GM10248 (cell line): Measurements from ENCODE around the gene KATNAL2.
"Not testable (repeated sequence)": the region's sequence is repeated elsewhere in the genome, so short reads cannot be mapped to it uniquely, and the experiment has no call there.

Experiments used
- CTCF ChIA-PET: fragments of 300-600 bp; sonication (Branson Sonifier 250); formaldehyde crosslinking; extraction: SDS; loops from one replicate; lab custom pipeline; 2021; ENCODE audit warnings: antibody characterized with exemption; lab: Yijun Ruan, JAX
- POLR2A ChIA-PET: fragments of 350-650 bp; sonication (Branson Sonifier 250); formaldehyde crosslinking; extraction: SDS; loops from one replicate; lab custom pipeline; 2020; ENCODE audit warnings: antibody characterized with exemption; lab: Yijun Ruan, JAX
- DNase-seq: peaks from one replicate; pipeline ENCODE4 v3.0.0; 2012; ENCODE audit errors: extremely low spot score
- CTCF ChIP-seq: IDR thresholded peaks from 2 replicates; pipeline ENCODE4 v1.5.1; 2012; ENCODE audit warnings: mild to moderate bottlenecking, low read depth; ENCODE audit errors: extremely low read depth, missing control alignments, control extremely low read depth

KATNAL2 gene

DNA sequence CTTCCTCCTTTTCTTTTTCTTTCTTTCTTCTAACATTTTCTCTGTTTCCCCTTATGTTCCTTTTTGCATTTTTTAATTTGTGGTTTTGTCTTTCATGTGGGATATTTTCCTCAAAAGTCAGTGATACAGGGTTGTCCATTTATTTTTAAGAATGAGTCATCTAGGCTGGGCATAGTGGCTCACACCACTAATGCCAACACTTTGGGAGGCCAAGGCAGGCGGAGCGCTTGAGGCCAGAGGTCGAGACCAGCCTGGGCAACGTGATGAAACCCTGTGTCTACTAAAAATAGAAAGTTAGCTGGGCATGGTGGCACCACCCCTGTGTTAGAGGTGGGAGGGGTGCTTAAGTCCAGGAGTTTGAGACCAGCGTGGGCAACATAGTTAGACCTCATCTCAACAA, 35.8 kb downstream of the KATNAL2 start:
- ChIA-PET CTCF (no interaction called here), POLR2A (no interaction called here)
- no peak for TF ChIP-seq CTCF
- DNase-seq = no peak

DNA sequence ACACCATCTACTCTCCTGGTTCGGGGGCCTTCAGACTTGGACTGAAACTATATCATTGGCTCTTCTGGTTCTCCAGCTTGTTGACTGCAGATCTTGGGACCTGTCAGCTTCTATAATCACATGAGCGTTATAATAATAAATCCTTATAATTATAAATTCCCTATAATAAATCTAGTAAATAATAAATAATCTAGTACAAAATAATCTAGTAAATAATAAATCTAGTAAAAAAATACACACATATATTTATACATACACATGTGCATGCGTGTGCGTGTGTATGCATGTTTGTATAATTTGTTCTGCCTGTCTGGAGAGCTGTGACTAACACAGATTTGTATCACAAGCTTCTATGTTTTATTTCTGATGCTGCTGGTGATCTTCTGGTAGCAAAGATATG, 40.8 kb downstream of the KATNAL2 start:
- CTCF ChIA-PET = interaction anchor here (1.3 kb wide), 1 partner anchor 9 kb away, joined by 4 read pairs; no protein-coding TSS in a partner anchor
- no peak for DNase-seq
- POLR2A ChIA-PET = no interaction called here
- no peak for TF ChIP-seq CTCF

GRCh38 chr18:46963656-46964578, 46.5 kb downstream of the KATNAL2 start:
- POLR2A ChIA-PET, DNase-seq, CTCF ChIA-PET: not testable (repeated sequence)

- DNase-seq, POLR2A ChIA-PET, CTCF ChIA-PET: not testable (repeated sequence)
These were observed 47.3 kb downstream of the KATNAL2 start for GRCh38 chr18:46964579-46965293.

GRCh38 chr18:46966266-46966665, 48.9 kb downstream of the KATNAL2 start:
- DNase-seq, CTCF ChIA-PET, POLR2A ChIA-PET: not testable (repeated sequence)

DNA sequence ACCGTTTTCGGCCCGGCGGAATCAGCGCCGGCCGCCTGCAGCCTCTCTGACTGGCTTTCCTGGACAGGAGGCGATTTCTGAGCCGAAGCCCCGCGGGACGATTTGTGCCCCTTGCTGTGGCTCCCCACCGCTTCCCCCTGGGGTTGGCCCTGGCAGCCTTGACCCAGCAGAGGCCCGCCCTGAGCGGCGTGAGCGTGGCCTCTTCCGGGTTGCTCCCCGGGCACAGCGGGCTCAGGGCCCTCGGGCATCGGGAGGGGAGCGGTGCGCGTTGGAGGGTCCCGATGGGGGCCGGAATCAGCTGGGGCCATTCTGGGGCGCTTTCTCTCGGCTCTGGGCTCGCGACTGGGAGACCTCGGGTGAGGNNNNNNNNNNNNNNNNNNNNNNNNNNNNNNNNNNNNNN, 52.1 kb downstream of the KATNAL2 start:
- POLR2A ChIA-PET, DNase-seq, CTCF ChIA-PET: not testable (repeated sequence)

- CTCF ChIA-PET, POLR2A ChIA-PET, DNase-seq: not testable (repeated sequence)
These were observed 102.5 kb downstream of the KATNAL2 start for GRCh38 chr18:47019870-47020269.

- DNase-seq, CTCF ChIA-PET, POLR2A ChIA-PET: not testable (repeated sequence)
These were observed 103.4 kb downstream of the KATNAL2 start for GRCh38 chr18:47020757-47021156.

GRCh38 chr18:47022821-47023220, 105.4 kb downstream of the KATNAL2 start:
- DNase-seq, CTCF ChIA-PET, POLR2A ChIA-PET: not testable (repeated sequence)

- CTCF ChIA-PET, DNase-seq: not testable (repeated sequence)
These were observed 106.5 kb downstream of the KATNAL2 start for GRCh38 chr18:47023769-47024465.

DNA sequence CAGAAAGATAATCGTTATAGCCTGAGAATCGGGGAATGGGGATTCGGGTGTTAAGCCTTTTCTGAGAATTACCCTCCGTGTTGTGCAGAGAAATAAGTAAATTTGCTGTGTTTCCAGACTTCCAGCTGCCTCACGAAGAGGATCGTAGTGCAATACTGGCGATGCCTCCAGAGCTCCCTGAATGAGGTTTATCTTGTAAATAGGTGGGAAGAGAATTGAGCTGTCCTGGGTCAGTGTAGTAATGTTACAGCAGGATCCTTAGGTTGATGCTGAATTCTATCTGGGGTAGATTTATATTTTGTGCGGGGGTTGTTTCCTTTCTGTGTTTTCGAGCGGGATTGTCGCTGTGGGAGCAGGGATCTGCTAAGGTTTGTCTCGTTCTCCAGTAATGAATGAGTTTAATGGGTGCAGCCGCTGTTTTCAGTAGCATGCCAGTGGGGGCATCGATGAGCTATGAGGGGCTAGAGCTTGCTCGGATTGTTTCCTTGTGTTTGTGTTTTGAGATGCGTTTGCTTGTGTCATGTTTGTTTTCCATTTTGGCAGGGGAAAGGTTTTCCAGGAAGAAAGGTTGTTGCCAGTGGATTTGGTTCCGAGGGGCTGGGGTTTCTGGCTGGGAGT, 108.3 kb downstream of the KATNAL2 start:
- DNase-seq, POLR2A ChIA-PET, CTCF ChIA-PET: not testable (repeated sequence)

More at GRCh38 chr18:47023769-47024465, 106.5 kb downstream of the KATNAL2 start:
- POLR2A ChIA-PET = not testable (repeated sequence)

DNA sequence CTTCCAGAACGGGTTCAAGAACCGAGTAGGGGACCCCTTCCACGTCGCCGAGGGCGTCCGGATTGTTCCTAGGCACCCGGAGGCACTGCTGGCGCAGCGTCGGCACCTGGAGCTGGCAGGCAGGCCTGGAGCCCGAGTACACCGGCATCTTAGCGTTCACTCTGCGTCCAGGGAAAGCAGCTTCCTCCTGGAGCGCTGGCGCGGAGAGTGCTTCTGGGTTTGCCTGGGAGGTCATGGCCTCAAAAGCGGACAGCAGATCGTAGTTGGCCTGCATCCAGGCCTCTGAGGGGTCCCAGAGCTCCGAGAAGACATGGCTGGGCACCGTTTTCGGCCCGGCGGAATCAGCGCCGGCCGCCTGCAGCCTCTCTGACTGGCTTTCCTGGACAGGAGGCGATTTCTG, 111.3 kb downstream of the KATNAL2 start:
- DNase-seq, POLR2A ChIA-PET, CTCF ChIA-PET: not testable (repeated sequence)

GRCh38 chr18:47029684-47030353, 112.4 kb downstream of the KATNAL2 start:
- CTCF ChIA-PET, DNase-seq, POLR2A ChIA-PET: not testable (repeated sequence)

GRCh38 chr18:47030887-47031286, 113.5 kb downstream of the KATNAL2 start:
- DNase-seq, POLR2A ChIA-PET, CTCF ChIA-PET: not testable (repeated sequence)
